HepG2 (cell line): ENCODE measurements around the gene FAM83D. TPM values are rescaled to one million over a fixed set of nuclear protein-coding genes. Genes with fewer than 3 reads are reported as not detected.

Experiments used
- ATAC-seq: fragments of 200-7000 bp; cut with Tn5 transposase; 3 replicates; pipeline ENCODE4 v1.9.1; 2020; ENCODE audit warnings: mild to moderate bottlenecking, moderate library complexity
- BruUV-seq: library from RNA; stranded (reverse); fragments of 400-500 nt; replicated peaks from 2 replicates; lab custom pipeline; 2021; lab: Mats Ljungman, UMichigan
- CTCF ChIA-PET: fragments of 300-600 bp; formaldehyde crosslinking; extraction: SDS; loops from one replicate; lab custom pipeline; 2021; ENCODE audit warnings: low total read pairs, inconsistent platforms, low intra/inter-chr PET ratio; lab: Yijun Ruan, JAX
- POLR2A ChIA-PET: fragments of 350-600 bp; sonication (Branson Sonifier 250); formaldehyde crosslinking; loops from one replicate; lab custom pipeline; 2020; ENCODE audit warnings: antibody characterized with exemption, inconsistent platforms; lab: Yijun Ruan, JAX
- DNase-seq: peaks from one replicate; pipeline ENCODE4 v3.0.0-alpha.2; 2015; ENCODE audit warnings: low spot score
- FAIRE-seq: peaks from 3 replicates; lab custom pipeline; 2011; peaks lifted over from hg19 to GRCh38; lab: Jason Lieb, UNC
- H2AFZ ChIP-seq: one replicate; pipeline ENCODE4 v1.6.1; 2011; ENCODE audit warnings: low read length, inconsistent platforms
- H3K27ac ChIP-seq: fragments of 300-600 bp; 3 replicates; pipeline ENCODE4 v1.8.0; 2011; ENCODE audit warnings: mixed run types, mild to moderate bottlenecking, mixed read lengths, low read length, inconsistent platforms; ENCODE audit not compliant: insufficient read depth; ENCODE audit errors: extremely low read length
- H3K27me3 ChIP-seq, 2 experiments: fragments of 200-600 bp in 1 of 2; 2 replicates in 1 of 2; 3 replicates in 1 of 2; pipeline versions ENCODE4 v1.6.0 to v1.8.0; 2011; ENCODE audit warnings: low read length in 2 of 2, mild to moderate bottlenecking in 2 of 2, moderate library complexity in 2 of 2, inconsistent platforms in 1 of 2; ENCODE audit not compliant: insufficient read depth in 2 of 2, control insufficient read depth in 1 of 2
- H3K36me3 ChIP-seq, 2 experiments: fragments of 200-600 bp in 1 of 2; replicated peaks in 1 of 2; 2 replicates in 1 of 2; 3 replicates in 1 of 2; pipeline versions ENCODE4 v1.5.1 to v1.8.0; 2011; ENCODE audit warnings: low read length in 2 of 2, inconsistent platforms in 1 of 2; ENCODE audit not compliant: insufficient read depth in 2 of 2, control insufficient read depth in 1 of 2
- H3K4me1 ChIP-seq: 2 replicates; pipeline ENCODE4 v1.5.1; 2012; ENCODE audit warnings: low read length, inconsistent platforms; ENCODE audit not compliant: insufficient read depth
- H3K4me2 ChIP-seq: 2 replicates; pipeline ENCODE4 v1.6.0; 2011; ENCODE audit warnings: low read depth, low read length, inconsistent platforms
- H3K4me3 ChIP-seq, 3 experiments: fragments of 200-600 bp in 1 of 3; sonication (generic), shearing (Covaris generic) in 1 of 3; replicated peaks in 1 of 3; 2 replicates each; pipeline ENCODE4 v1.5.1; 2011 to 2016; ENCODE audit warnings: low read length in 3 of 3, inconsistent platforms in 2 of 3, low read depth in 2 of 3, mild to moderate bottlenecking in 2 of 3, control low read depth in 1 of 3, mixed read lengths in 1 of 3; ENCODE audit not compliant: insufficient read depth in 1 of 3
- H3K79me2 ChIP-seq: one replicate; pipeline ENCODE4 v1.6.1; 2011; ENCODE audit warnings: low read length, inconsistent platforms; ENCODE audit not compliant: insufficient read depth
- H3K9ac ChIP-seq: 2 replicates; pipeline ENCODE4 v1.6.0; 2011; ENCODE audit warnings: mild to moderate bottlenecking, low read depth, low read length, inconsistent platforms; ENCODE audit not compliant: insufficient read depth
- H3K9me3 ChIP-seq: 2 replicates; pipeline ENCODE4 v1.5.1; 2012; ENCODE audit warnings: mild to moderate bottlenecking, low read length
- H4K20me1 ChIP-seq: 2 replicates; pipeline ENCODE4 v1.6.0; 2011; ENCODE audit warnings: inconsistent platforms, mild to moderate bottlenecking, low read length, moderate library complexity; ENCODE audit not compliant: insufficient read depth
- BRF2 ChIP-seq: sonication (generic); formaldehyde crosslinking; IDR thresholded peaks from 2 replicates; pipeline ENCODE4 v1.8.1; 2022; ENCODE audit warnings: mild to moderate bottlenecking, missing genetic modification reagents
- CBX5 ChIP-seq: sonication (generic); formaldehyde crosslinking; IDR thresholded peaks from 2 replicates; pipeline ENCODE4 v1.4.0; 2020; ENCODE audit warnings: missing genetic modification reagents, borderline replicate concordance
- EEA1 ChIP-seq: sonication (generic); formaldehyde crosslinking; IDR thresholded peaks from 2 replicates; pipeline ENCODE4 v1.5.1; 2020; ENCODE audit warnings: mild to moderate bottlenecking, missing genetic modification reagents, borderline replicate concordance
- ERF ChIP-seq: IDR thresholded peaks from 2 replicates; pipeline ENCODE4 v1.6.1; 2018; ENCODE audit warnings: missing biosample characterization, missing genetic modification reagents
- FOXK1 ChIP-seq: sonication (generic); formaldehyde crosslinking; IDR thresholded peaks from 2 replicates; pipeline ENCODE4 v1.4.0; 2020; ENCODE audit warnings: low read depth, missing genetic modification reagents, borderline replicate concordance
- HNF4A ChIP-seq: sonication (generic); formaldehyde crosslinking; IDR thresholded peaks from 2 replicates; pipeline ENCODE4 v1.4.0; 2020; ENCODE audit warnings: missing genetic modification reagents
- MTF1 ChIP-seq: sonication (generic); formaldehyde crosslinking; IDR thresholded peaks from 2 replicates; pipeline ENCODE4 v1.5.0; 2020; ENCODE audit warnings: missing genetic modification reagents
- SMARCC2 ChIP-seq: fragments of 450-650 bp; IDR thresholded peaks from 2 replicates; pipeline ENCODE4 v1.6.1; 2017; ENCODE audit warnings: antibody characterized with exemption, mild to moderate bottlenecking
- TP53 ChIP-seq: sonication (generic); formaldehyde crosslinking; conservative IDR thresholded peaks from 2 replicates; pipeline ENCODE4 v1.4.0; 2020; ENCODE audit warnings: missing genetic modification reagents
- WGBS: methylation state at CpG from one replicate; pipeline ENCODE4 v1.1.6; 2017; ENCODE audit warnings: low lambda C conversion rate; 5-methylcytosine and 5-hydroxymethylcytosine counted together
- in situ Hi-C: cut with HindIII; loops from 2 replicates; pipeline ENCODE4 v1.10.0; 2017; ENCODE audit warnings: low pct_unique_long_range_greater_than_20kb; ENCODE audit not compliant: extremely low pct_ligation_motif_present
- intact Hi-C: fragments of 100-400 bp; cut with micrococcal nuclease; formaldehyde crosslinking; loops from one replicate; pipeline ENCODE4 v1.10.0; 2022; ENCODE audit not compliant: unreplicated experiment
- polyA plus RNA-seq, 8 experiments: library from polyadenylated mRNA; depleted of rRNA in 3 of 8; stranded (reverse) in 7 of 8; unstranded in 1 of 8; fragments of >200 nt; fragmentation: Illumina TruSeq in 4 of 8; extraction: Trizol in 4 of 8; gene quantifications; 2 replicates each; pipeline versions ENCODE4 v1.2.1 to v1.2.3, GENCODE V29; 2011 to 2016; ENCODE audit warnings: low read depth in 4 of 8, missing spikeins in 1 of 8, mixed read lengths in 1 of 8; ENCODE audit not compliant: insufficient read depth in 1 of 8
- total RNA-seq, 5 experiments: library from RNA; depleted of rRNA; stranded (reverse); fragments of >200 nt; fragmentation: Illumina TruSeq; extraction: Trizol; gene quantifications; 2 replicates each; pipeline ENCODE4 v1.2.3, GENCODE V29; 2016; ENCODE audit warnings: low read depth in 1 of 5
- TF ChIP-seq, protein P1 (sequence below): sonication (generic); formaldehyde crosslinking; IDR thresholded peaks from 2 replicates; pipeline ENCODE4 v1.8.1; 2023; ENCODE audit warnings: mild to moderate bottlenecking, inconsistent platforms, moderate library complexity, missing genetic modification reagents, borderline replicate concordance
- TF ChIP-seq, protein P2 (sequence below): sonication (generic); formaldehyde crosslinking; IDR thresholded peaks from 2 replicates; pipeline ENCODE4 v1.4.0; 2020; ENCODE audit warnings: mild to moderate bottlenecking, missing genetic modification reagents
- TF ChIP-seq, protein P3 (sequence below): sonication (generic); formaldehyde crosslinking; IDR thresholded peaks from 2 replicates; pipeline ENCODE4 v1.4.0; 2020; ENCODE audit warnings: missing genetic modification reagents, low read depth, mild to moderate bottlenecking, borderline replicate concordance
- TF ChIP-seq, protein P4 (sequence below): sonication (generic); formaldehyde crosslinking; IDR thresholded peaks from 2 replicates; pipeline ENCODE4 v1.5.0; 2020; ENCODE audit warnings: mild to moderate bottlenecking, missing genetic modification reagents

FAM83D gene
- total and polyA plus RNA-seq, 2 of the 13 experiments (the other 11 are each of a cell fraction or from before 2014, with no cell fraction given), result 51.4 to 64.0 TPM

DNA sequence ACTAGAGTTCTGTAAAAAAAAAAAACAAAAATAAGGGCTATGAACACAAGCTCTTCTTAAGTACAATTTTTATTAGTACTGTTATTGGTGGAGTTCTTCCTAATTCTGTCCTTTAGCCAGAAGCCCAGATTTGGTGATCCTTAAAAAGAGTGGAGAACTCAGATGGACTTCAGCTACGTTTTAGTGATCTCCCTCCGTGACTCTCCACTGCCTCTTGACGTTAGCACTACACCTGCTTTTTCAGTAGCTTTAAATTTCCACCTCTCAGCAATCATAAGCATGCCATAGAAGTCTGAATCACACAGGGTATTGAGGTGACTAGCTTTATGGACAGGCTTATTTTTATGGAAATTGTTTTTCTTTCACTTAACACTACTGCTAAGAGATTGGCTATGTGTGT is 53.6 kb downstream of the FAM83D start:
- H2AFZ ChIP-seq, result no peak overlapping the region
- H3K4me2 ChIP-seq, result no peak overlapping the region
- intact Hi-C loops, result no loop called here
- H3K27me3 ChIP-seq, result no peaks in the 10 kb centered on the region
- BruUV-seq, result no TSS peak
- H4K20me1 ChIP-seq, result no peaks in the 10 kb centered on the region
- ChIA-PET CTCF (no interaction called here), POLR2A (interaction anchor here (1.1 to 1.5 kb wide), 2 partner anchors 17 to 54 kb away, joined by 3 to 8 read pairs; partner anchors contain the start of genes DHX35 and FAM83D)
- peaks cover 7 to 40% of the 10 kb centered on the region in 2 experiments; a peak in 4 of 5 replicates for H3K36me3 ChIP-seq
- no peak for FAIRE-seq
- no peak for DNase-seq
- no peak overlapping the region for H3K4me3 ChIP-seq
- in situ Hi-C loops, result no loop called here
- no peak for ATAC-seq
- H3K79me2 ChIP-seq, result peaks cover 34% of the 10 kb centered on the region
- H3K9me3 ChIP-seq, result no peaks in the 10 kb centered on the region
- WGBS, result 95% methylated on average over 3 of the region's 3 CpGs
- H3K9ac ChIP-seq, result no peak overlapping the region
- H3K27ac ChIP-seq, result no peak overlapping the region
- H3K4me1 ChIP-seq, result peaks cover 44% of the 10 kb centered on the region
- no peak for TF ChIP-seq FOXK1 (CRISPR knock-in tag)
- TF ChIP-seq, protein P1, sequence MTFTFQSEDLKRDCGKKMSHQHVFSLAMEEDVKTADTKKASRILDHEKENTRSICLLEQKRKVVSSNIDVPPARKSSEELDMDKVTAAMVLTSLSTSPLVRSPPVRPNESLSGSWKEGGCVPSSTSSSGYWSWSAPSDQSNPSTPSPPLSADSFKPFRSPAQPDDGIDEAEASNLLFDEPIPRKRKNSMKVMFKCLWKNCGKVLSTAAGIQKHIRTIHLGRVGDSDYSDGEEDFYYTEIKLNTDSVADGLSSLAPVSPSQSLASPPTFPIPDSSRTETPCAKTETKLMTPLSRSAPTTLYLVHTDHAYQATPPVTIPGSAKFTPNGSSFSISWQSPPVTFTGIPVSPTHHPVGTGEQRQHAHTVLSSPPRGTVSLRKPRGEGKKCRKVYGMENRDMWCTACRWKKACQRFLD (CRISPR knock-in tag), result no peak
- TF ChIP-seq, protein P2, sequence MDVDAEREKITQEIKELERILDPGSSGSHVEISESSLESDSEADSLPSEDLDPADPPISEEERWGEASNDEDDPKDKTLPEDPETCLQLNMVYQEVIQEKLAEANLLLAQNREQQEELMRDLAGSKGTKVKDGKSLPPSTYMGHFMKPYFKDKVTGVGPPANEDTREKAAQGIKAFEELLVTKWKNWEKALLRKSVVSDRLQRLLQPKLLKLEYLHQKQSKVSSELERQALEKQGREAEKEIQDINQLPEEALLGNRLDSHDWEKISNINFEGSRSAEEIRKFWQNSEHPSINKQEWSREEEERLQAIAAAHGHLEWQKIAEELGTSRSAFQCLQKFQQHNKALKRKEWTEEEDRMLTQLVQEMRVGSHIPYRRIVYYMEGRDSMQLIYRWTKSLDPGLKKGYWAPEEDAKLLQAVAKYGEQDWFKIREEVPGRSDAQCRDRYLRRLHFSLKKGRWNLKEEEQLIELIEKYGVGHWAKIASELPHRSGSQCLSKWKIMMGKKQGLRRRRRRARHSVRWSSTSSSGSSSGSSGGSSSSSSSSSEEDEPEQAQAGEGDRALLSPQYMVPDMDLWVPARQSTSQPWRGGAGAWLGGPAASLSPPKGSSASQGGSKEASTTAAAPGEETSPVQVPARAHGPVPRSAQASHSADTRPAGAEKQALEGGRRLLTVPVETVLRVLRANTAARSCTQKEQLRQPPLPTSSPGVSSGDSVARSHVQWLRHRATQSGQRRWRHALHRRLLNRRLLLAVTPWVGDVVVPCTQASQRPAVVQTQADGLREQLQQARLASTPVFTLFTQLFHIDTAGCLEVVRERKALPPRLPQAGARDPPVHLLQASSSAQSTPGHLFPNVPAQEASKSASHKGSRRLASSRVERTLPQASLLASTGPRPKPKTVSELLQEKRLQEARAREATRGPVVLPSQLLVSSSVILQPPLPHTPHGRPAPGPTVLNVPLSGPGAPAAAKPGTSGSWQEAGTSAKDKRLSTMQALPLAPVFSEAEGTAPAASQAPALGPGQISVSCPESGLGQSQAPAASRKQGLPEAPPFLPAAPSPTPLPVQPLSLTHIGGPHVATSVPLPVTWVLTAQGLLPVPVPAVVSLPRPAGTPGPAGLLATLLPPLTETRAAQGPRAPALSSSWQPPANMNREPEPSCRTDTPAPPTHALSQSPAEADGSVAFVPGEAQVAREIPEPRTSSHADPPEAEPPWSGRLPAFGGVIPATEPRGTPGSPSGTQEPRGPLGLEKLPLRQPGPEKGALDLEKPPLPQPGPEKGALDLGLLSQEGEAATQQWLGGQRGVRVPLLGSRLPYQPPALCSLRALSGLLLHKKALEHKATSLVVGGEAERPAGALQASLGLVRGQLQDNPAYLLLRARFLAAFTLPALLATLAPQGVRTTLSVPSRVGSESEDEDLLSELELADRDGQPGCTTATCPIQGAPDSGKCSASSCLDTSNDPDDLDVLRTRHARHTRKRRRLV (CRISPR knock-in tag), result no peak
- TF ChIP-seq ERF (CRISPR knock-in tag), result no peak
- TF ChIP-seq SMARCC2, result no peak
- no peak for TF ChIP-seq BRF2 (CRISPR knock-in tag)
- TF ChIP-seq HNF4A (CRISPR knock-in tag), result no peak
- TF ChIP-seq, protein P3, sequence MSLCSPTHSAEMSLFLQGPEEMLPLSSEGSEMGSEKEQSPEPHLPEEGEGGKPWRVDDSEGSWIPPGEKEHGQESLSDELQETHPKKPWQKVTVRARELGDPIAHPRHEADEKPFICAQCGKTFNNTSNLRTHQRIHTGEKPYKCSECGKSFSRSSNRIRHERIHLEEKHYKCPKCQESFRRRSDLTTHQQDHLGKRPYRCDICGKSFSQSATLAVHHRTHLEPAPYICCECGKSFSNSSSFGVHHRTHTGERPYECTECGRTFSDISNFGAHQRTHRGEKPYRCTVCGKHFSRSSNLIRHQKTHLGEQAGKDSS (CRISPR knock-in tag), result no peak
- TF ChIP-seq CBX5, result no peak
- TF ChIP-seq, protein P4, sequence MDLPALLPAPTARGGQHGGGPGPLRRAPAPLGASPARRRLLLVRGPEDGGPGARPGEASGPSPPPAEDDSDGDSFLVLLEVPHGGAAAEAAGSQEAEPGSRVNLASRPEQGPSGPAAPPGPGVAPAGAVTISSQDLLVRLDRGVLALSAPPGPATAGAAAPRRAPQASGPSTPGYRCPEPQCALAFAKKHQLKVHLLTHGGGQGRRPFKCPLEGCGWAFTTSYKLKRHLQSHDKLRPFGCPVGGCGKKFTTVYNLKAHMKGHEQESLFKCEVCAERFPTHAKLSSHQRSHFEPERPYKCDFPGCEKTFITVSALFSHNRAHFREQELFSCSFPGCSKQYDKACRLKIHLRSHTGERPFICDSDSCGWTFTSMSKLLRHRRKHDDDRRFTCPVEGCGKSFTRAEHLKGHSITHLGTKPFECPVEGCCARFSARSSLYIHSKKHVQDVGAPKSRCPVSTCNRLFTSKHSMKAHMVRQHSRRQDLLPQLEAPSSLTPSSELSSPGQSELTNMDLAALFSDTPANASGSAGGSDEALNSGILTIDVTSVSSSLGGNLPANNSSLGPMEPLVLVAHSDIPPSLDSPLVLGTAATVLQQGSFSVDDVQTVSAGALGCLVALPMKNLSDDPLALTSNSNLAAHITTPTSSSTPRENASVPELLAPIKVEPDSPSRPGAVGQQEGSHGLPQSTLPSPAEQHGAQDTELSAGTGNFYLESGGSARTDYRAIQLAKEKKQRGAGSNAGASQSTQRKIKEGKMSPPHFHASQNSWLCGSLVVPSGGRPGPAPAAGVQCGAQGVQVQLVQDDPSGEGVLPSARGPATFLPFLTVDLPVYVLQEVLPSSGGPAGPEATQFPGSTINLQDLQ (CRISPR knock-in tag), result no peak
- TF ChIP-seq MTF1, result no peak
- no peak for TF ChIP-seq EEA1
- no peak for TF ChIP-seq TP53 (CRISPR knock-in tag)
